A549 treated with AZD9567 at 1 μM for 4 hours (cell line): ENCODE results near the gene SPA17. TPM values are rescaled to one million over a fixed set of nuclear protein-coding genes. Genes with fewer than 3 reads are reported as not detected.

Source experiments
- total RNA-seq: library from RNA; stranded (reverse); fragments of 200-300 nt; extraction: Qiagen RNA extraction; gene quantifications from 5 replicates; pipeline ENCODE4 v1.2.3, GENCODE V29; 2022; ENCODE audit not compliant: insufficient read depth

Gene SPA17
- total RNA-seq = 16.9 to 38.2 TPM (median 17.8 TPM) in 5 replicates

GRCh38 chr11:124673333-124674167, at the start of gene SPA17, which contains the start of gene SIAE:
Gene SPA17 (plus strand): TSS chr11:124673904. CDS start chr11:124675265, 1,361 bp downstream.
Gene SIAE (minus strand): TSS chr11:124673739. CDS start chr11:124673708, 31 bp downstream.

DNA sequence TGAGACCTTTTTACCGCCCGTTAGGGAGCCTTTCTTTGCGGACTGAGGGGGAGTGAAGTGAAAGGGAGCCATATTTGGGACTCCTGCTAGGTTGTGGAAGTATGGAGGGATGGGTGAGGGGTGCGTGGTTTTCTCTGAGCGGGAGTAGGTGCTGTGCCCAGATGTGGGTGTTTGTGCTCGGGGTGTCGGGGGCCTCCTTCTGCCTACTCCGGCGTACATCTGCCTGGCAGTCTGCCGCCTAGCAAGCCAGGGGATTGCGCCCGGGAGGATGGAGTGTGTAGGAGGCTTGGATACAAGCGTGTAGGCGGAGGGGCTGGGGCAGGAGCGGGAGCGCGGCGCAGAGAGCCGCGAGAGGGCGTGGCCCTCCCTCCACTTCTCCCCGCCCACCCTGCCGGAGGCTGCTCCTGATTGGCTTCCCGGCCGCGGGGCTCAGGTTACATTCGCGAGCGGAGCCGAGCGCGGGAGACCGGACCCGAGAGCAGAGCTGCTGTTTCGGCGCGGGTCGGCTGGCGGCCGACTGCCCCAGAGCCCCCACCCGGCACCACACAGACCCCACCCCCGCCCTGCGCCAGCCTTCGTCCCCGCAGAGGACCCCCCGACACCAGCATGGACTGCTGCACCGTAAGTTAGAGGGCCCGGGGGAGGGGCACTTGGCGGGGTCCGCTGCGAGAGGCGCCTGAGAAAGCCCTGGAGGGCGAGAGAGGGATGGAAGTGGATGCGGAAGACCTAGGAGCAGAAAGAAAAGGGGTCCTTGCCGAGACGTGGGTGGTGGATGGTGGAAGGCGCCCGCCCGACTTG, 66.0 kb downstream of the SPA17 start, which contains the start of gene NRGN:
Gene NRGN (plus strand): TSS at position 464 of the 798 bp plus-strand sequence. CDS start 143 bp downstream, at position 607.

Other genes with a start within 250 kb of the SPA17 start
- gene OR8B4, start 249.0 kb upstream of the SPA17 start, total RNA-seq = not detected in 5 replicates
- gene OR8B8, start 228.2 kb upstream of the SPA17 start, total RNA-seq = not detected in 5 replicates
- gene OR8B12, start 130.2 kb upstream of the SPA17 start, total RNA-seq = not detected in 5 replicates
- not detected in 5 replicates for gene OR8A1, start 103.9 kb upstream of the SPA17 start, total RNA-seq
- not detected in 5 replicates for gene PANX3, start 62.5 kb upstream of the SPA17 start, total RNA-seq
- 11.5 to 17.9 TPM (median 16.5 TPM) in 5 replicates for gene TBRG1, start 51.0 kb upstream of the SPA17 start, total RNA-seq
- 14.9 to 22.7 TPM (median 15.6 TPM) in 5 replicates for gene SIAE, start 165 bp upstream of the SPA17 start, total RNA-seq
- gene NRGN, start 66.0 kb downstream of the SPA17 start, total RNA-seq = 4.0 to 11.9 TPM (median 10.6 TPM) in 5 replicates
- not detected in 5 replicates for gene VSIG2, start 78.4 kb downstream of the SPA17 start, total RNA-seq
- gene ESAM, start 88.4 kb downstream of the SPA17 start, total RNA-seq = 7.0 to 13.5 TPM (median 11.6 TPM) in 5 replicates
- 5.6 to 6.5 TPM (median 6.2 TPM) in 5 replicates for gene MSANTD2, start 126.5 kb downstream of the SPA17 start, total RNA-seq
- gene ROBO3, start 191.5 kb downstream of the SPA17 start, total RNA-seq = 2.0 to 3.0 TPM (median 2.9 TPM) in 5 replicates
- not detected in 5 replicates for gene ROBO4, start 224.0 kb downstream of the SPA17 start, total RNA-seq
- not detected in 5 replicates for gene HEPN1, start 245.3 kb downstream of the SPA17 start, total RNA-seq